ENCODE data around the gene AMT. TPM values are rescaled to one million over a fixed set of nuclear protein-coding genes. Genes with fewer than 3 reads are reported as not detected.

AMT gene
- total and polyA plus RNA-seq, 5 donors, result 17.4 to 33.7 (median 28.3) TPM

DNA sequence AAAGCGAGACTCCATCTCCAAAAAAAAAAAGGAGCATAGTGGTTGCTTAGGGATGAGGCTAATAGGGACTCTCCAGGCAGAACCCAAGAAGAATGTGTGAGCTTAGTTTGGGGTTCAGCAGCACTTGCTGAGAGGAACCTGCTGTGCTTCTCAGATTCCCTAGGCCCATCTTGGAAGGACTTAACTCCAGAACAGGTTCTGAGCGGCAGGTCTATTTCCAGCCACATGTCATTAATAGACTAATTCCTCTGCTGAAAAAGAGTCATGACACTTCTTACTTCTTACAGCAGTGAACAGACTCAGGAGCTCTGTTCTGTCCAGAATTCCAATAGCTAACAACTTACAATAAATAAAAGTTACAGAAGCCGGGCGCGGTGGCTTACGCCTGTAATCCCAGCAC lies 33.0 kb downstream of the AMT start:
- intact Hi-C loops (cut with DNase I), result no loop called here
- no peak overlapping the region for H3K27ac ChIP-seq (ENCODE audit: low read length)
- no peak overlapping the region for H3K4me3 ChIP-seq (ENCODE audit: low read length)
- no peak for DNase-seq
- H3K9me3 ChIP-seq (ENCODE audit: control insufficient read depth, low read length), result no peaks in the 10 kb centered on the region
- WGBS, result 97% methylated on average over 6 of the region's 6 CpGs
- no peak for ATAC-seq
- no peaks in the 10 kb centered on the region for H3K27me3 ChIP-seq (ENCODE audit: control insufficient read depth, insufficient read depth)
- peaks cover 12% of the 10 kb centered on the region for H3K4me1 ChIP-seq (ENCODE audit: control insufficient read depth, insufficient read depth, low read length)

DNA sequence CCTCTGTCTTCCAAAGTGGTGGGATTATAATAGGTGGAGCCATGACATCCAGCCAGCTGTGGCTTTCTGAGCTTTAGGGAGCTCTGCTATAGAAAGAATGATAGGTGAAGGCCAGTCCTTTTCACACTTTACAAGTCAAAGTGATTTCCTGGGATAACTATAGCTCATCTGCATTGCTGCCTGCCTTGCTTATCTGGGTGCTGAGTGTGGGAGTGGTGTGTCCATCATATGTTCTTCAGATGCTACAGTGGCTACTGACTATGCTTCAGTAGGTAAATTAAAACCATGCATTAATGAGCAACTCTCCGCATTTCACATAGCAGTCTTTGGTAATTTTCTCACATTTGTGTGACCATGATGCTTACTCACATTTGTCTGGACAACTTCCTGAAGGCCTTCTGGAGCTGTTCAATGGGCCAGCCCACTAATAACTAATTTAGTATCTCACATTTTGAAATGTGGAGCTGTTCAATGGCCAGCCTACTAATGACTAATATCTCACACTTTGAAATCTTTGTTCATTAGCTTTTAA lies 33.9 kb downstream of the AMT start:
- H3K27ac ChIP-seq (ENCODE audit: low read length), result no peak overlapping the region
- ATAC-seq (no peak), DNase-seq (no peak)
- intact Hi-C loops (cut with DNase I), result no loop called here
- 82% methylated on average over 1 of the region's 1 CpG for WGBS
- H3K9me3 ChIP-seq (ENCODE audit: control insufficient read depth, low read length), result no peaks in the 10 kb centered on the region
- H3K4me1 ChIP-seq (ENCODE audit: control insufficient read depth, insufficient read depth, low read length), result peaks cover 11% of the 10 kb centered on the region
- no peak overlapping the region for H3K4me3 ChIP-seq (ENCODE audit: low read length)
- no peaks in the 10 kb centered on the region for H3K27me3 ChIP-seq (ENCODE audit: control insufficient read depth, insufficient read depth)

- Histone ChIP-seq H3K4me1 (ENCODE audit: control insufficient read depth, insufficient read depth, low read length) (peaks cover 10% of the 10 kb centered on the region), H3K9me3 (ENCODE audit: control insufficient read depth, low read length) (no peaks in the 10 kb centered on the region), H3K4me3 (ENCODE audit: low read length) (no peak overlapping the region), H3K27ac (ENCODE audit: low read length) (no peak overlapping the region), H3K27me3 (ENCODE audit: control insufficient read depth, insufficient read depth) (no peaks in the 10 kb centered on the region)
- intact Hi-C loops (cut with DNase I), result no loop called here
- 88% methylated on average over 2 of the region's 2 CpGs for WGBS
- DNase-seq (no peak), ATAC-seq (no peak)
These were observed 34.6 kb downstream of the AMT start for GRCh38 chr3:49387721-49388120.

GRCh38 chr3:49386056-49386756 lies 36.1 kb downstream of the AMT start:
- intact Hi-C loops (cut with DNase I), result no loop called here
- ATAC-seq (no peak), DNase-seq (no peak)
- WGBS, result 72% methylated on average over 11 of the region's 11 CpGs
- H3K4me1 ChIP-seq (ENCODE audit: control insufficient read depth, insufficient read depth, low read length), result peaks cover 11% of the 10 kb centered on the region
- H3K9me3 ChIP-seq (ENCODE audit: control insufficient read depth, low read length), result no peaks in the 10 kb centered on the region
- no peak overlapping the region for H3K27ac ChIP-seq (ENCODE audit: low read length)
- no peak overlapping the region for H3K4me3 ChIP-seq (ENCODE audit: low read length)
- no peaks in the 10 kb centered on the region for H3K27me3 ChIP-seq (ENCODE audit: control insufficient read depth, insufficient read depth)

GRCh38 chr3:49385617-49386016 lies 36.7 kb downstream of the AMT start:
- intact Hi-C loops (cut with DNase I), result no loop called here
- Histone ChIP-seq H3K27me3 (ENCODE audit: control insufficient read depth, insufficient read depth) (no peaks in the 10 kb centered on the region), H3K27ac (ENCODE audit: low read length) (no peak overlapping the region), H3K4me3 (ENCODE audit: low read length) (no peak overlapping the region), H3K4me1 (ENCODE audit: control insufficient read depth, insufficient read depth, low read length) (peaks cover 11% of the 10 kb centered on the region), H3K9me3 (ENCODE audit: control insufficient read depth, low read length) (no peaks in the 10 kb centered on the region)
- 93% methylated on average over 1 of the region's 1 CpG for WGBS
- no peak for DNase-seq
- ATAC-seq, result no peak

DNA sequence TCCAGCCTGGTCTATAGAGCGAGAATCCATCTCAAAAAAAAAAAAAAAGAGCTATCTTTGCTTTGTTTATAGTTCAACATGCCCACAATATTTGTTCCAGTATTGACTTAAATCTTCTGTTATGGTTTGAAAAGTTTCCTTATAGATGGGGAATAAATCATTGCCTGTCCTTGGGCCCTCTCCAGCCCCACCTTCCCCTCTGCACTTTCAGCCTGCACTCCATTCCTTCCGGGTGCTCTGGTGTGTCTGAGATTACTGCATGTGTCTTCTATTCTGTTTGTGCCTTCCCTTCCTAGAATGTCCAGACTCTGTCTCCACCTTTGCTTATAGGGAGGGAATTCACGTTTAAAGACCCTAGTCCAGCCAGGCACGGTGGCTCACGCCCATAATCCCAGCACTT lies 38.9 kb downstream of the AMT start:
- Histone ChIP-seq H3K9me3 (ENCODE audit: control insufficient read depth, low read length) (no peaks in the 10 kb centered on the region), H3K27me3 (ENCODE audit: control insufficient read depth, insufficient read depth) (no peaks in the 10 kb centered on the region), H3K27ac (ENCODE audit: low read length) (no peak overlapping the region), H3K4me3 (ENCODE audit: low read length) (no peak overlapping the region), H3K4me1 (ENCODE audit: control insufficient read depth, insufficient read depth, low read length) (peaks cover 15% of the 10 kb centered on the region)
- 64% methylated on average over 5 of the region's 5 CpGs for WGBS
- intact Hi-C loops (cut with DNase I), result no loop called here
- DNase-seq (peak in 1 of 3 donors; percentile 5), ATAC-seq (no peak)

GRCh38 chr3:49378249-49378895 lies 43.9 kb downstream of the AMT start:
- H3K27ac ChIP-seq (ENCODE audit: low read length), result no peak overlapping the region
- DNase-seq, result peak; percentile 53 to 75 (median 66)

DNA sequence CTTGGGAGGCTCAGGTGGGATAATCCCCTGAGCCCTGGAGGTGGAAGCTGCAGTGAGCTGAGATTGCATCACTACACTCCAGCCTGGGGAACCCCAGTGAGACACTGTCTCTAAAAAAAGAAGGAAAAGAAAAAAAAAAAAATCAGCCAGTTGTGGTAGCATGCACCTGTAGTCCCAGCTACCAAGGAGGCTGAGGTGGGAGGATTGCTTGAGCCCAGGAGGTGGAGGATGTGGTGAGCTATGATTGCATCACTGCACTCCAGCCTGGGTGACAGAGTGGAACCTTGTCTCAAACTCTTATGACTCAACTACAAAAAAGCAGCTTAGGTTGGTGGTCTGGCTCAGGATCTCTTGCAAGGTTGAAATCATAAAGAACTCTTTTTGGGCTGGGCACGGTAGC lies 44.8 kb downstream of the AMT start:
- DNase-seq, result peak in 1 of 3 donors; percentile 5
- H3K9me3 ChIP-seq (ENCODE audit: control insufficient read depth, low read length), result no peaks in the 10 kb centered on the region
- peak in 1 of 2 donors; percentile 19 for ATAC-seq
- H3K4me1 ChIP-seq (ENCODE audit: control insufficient read depth, insufficient read depth, low read length), result peaks cover 9% of the 10 kb centered on the region
- intact Hi-C loops (cut with DNase I), result no loop called here
- H3K27ac ChIP-seq (ENCODE audit: low read length), result peak overlapping the region; percentile 2
- WGBS, result 88% methylated on average over 1 of the region's 1 CpG
- no peaks in the 10 kb centered on the region for H3K27me3 ChIP-seq (ENCODE audit: control insufficient read depth, insufficient read depth)
- H3K4me3 ChIP-seq (ENCODE audit: low read length), result no peak overlapping the region

More at GRCh38 chr3:49378249-49378895, 43.9 kb downstream of the AMT start:
- Histone ChIP-seq H3K9me3 (ENCODE audit: control insufficient read depth, low read length) (no peaks in the 10 kb centered on the region), H3K4me1 (ENCODE audit: control insufficient read depth, insufficient read depth, low read length) (peaks cover 9% of the 10 kb centered on the region), H3K4me3 (ENCODE audit: low read length) (no peak overlapping the region), H3K27me3 (ENCODE audit: control insufficient read depth, insufficient read depth) (no peaks in the 10 kb centered on the region)
- WGBS, result 62% methylated on average over 11 of the region's 11 CpGs
- ATAC-seq, result peak; percentile 66 to 85
- intact Hi-C loops (cut with DNase I), result no loop called here

DNA sequence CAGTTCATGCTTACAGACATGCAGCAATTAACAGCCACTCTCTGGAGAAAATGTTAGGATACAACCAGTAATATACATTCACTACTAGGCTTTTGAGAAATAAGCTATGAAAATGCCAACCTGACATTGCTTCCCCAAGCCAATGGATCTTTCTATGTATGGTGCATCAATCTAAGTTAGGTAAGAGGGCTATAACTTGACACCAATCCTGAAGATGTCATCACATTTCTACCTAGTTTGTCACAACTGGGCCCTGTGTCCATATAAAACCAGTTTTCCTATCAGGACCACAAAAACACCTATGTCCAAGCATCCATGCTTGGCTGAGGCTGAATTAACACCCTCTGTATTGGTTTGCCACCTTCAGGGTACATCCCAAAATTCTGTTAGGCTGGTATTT lies 50.3 kb downstream of the AMT start:
- no peak overlapping the region for H3K4me3 ChIP-seq (ENCODE audit: low read length)
- no peak for DNase-seq
- H3K27ac ChIP-seq (ENCODE audit: low read length), result no peak overlapping the region
- H3K27me3 ChIP-seq (ENCODE audit: control insufficient read depth, insufficient read depth), result no peaks in the 10 kb centered on the region
- H3K4me1 ChIP-seq (ENCODE audit: control insufficient read depth, insufficient read depth, low read length), result no peaks in the 10 kb centered on the region
- ATAC-seq, result no peak
- H3K9me3 ChIP-seq (ENCODE audit: control insufficient read depth, low read length), result no peaks in the 10 kb centered on the region
- intact Hi-C loops (cut with DNase I), result no loop called here

DNA sequence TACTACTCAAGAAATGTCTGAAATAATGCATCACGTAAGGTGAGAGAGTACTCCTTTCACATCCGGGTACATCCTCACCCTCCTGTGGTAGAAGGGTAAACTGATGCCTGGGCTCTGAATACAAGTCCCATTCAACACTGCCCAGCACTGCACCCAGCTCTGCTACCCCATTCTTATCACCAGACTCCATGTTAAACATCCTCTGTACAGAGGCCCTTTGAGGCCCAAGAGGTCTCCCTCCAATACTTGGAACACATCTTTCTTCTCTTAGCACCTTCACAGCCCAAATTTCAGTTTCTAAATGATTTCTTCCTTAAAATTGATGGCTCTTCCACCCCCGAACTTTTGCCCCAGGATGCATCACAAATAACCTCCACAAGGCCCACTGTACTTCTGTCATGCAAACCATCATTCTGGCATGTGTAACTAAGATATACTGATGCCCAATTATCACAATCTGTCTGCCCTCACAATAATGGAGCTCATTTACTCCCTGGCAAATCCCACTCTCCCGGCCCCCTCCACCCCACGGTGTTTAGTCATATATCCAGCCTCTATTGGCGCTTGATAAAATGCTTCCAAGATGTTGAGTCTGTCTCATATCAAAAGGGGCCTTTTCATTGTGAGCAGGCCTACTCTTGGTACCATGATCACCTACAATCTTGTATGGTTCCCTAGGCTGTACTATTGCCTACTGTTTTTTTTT lies 51.5 kb downstream of the AMT start:
- Histone ChIP-seq H3K4me1 (ENCODE audit: control insufficient read depth, insufficient read depth, low read length) (no peaks in the 10 kb centered on the region), H3K9me3 (ENCODE audit: control insufficient read depth, low read length) (no peaks in the 10 kb centered on the region), H3K4me3 (ENCODE audit: low read length) (no peak overlapping the region), H3K27me3 (ENCODE audit: control insufficient read depth, insufficient read depth) (no peaks in the 10 kb centered on the region), H3K27ac (ENCODE audit: low read length) (no peak overlapping the region)
- WGBS, result 85% methylated on average over 6 of the region's 6 CpGs
- intact Hi-C loops (cut with DNase I), result no loop called here
- DNase-seq (peak in 1 of 3 donors; percentile 11), ATAC-seq (peak; percentile 7 to 28)

All from right cardiac atrium (tissue), 5 donors.